ENCODE results near the gene HDGFL2. TPM values are rescaled to one million over a fixed set of nuclear protein-coding genes. Genes with fewer than 3 reads are reported as not detected.

HDGFL2 gene
- polyA plus RNA-seq, 1 experiment: 23.5 TPM

GRCh38 chr19:4533334-4533733 is 61.2 kb downstream of the HDGFL2 start:
- TF ChIP-seq, protein P1, sequence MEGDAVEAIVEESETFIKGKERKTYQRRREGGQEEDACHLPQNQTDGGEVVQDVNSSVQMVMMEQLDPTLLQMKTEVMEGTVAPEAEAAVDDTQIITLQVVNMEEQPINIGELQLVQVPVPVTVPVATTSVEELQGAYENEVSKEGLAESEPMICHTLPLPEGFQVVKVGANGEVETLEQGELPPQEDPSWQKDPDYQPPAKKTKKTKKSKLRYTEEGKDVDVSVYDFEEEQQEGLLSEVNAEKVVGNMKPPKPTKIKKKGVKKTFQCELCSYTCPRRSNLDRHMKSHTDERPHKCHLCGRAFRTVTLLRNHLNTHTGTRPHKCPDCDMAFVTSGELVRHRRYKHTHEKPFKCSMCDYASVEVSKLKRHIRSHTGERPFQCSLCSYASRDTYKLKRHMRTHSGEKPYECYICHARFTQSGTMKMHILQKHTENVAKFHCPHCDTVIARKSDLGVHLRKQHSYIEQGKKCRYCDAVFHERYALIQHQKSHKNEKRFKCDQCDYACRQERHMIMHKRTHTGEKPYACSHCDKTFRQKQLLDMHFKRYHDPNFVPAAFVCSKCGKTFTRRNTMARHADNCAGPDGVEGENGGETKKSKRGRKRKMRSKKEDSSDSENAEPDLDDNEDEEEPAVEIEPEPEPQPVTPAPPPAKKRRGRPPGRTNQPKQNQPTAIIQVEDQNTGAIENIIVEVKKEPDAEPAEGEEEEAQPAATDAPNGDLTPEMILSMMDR (IDR thresholded peaks at IDR 0.05; ENCODE audit: low read depth, low read length): no peak
- H3K27me3 ChIP-seq (ENCODE audit: control insufficient read depth, insufficient read depth, low read length): peaks cover 25% of the 10 kb centered on the region
- no peak overlapping the region for H3K4me3 ChIP-seq (ENCODE audit: low read depth, low read length)
- CTCF ChIA-PET: no interaction called here
- no peaks in the 10 kb centered on the region; the same call in 1 of the 2 replicates for H3K9me3 ChIP-seq (ENCODE audit: control insufficient read depth, insufficient read depth, low read length)
- POLR2A ChIA-PET: no interaction called here
- DNase-seq (ENCODE audit: low read depth, low spot score): no peak
- H3K27ac ChIP-seq (ENCODE audit: low read depth, low read length): no peak overlapping the region

GRCh38 chr19:4533835-4534424 is 61.8 kb downstream of the HDGFL2 start:
- Histone ChIP-seq H3K9me3 (ENCODE audit: control insufficient read depth, insufficient read depth, low read length) (no peaks in the 10 kb centered on the region; the same call in 1 of the 2 replicates), H3K4me3 (ENCODE audit: low read depth, low read length) (no peak overlapping the region), H3K27me3 (ENCODE audit: control insufficient read depth, insufficient read depth, low read length) (peaks cover 27% of the 10 kb centered on the region), H3K27ac (ENCODE audit: low read depth, low read length) (no peak overlapping the region)
- CTCF ChIA-PET: interaction anchor here (1.9 to 2.2 kb wide), 2 partner anchors 9 to 10 kb away, joined by 8 to 13 read pairs; no protein-coding TSS in a partner anchor
- TF ChIP-seq, protein P1 (IDR thresholded peaks at IDR 0.05; ENCODE audit: low read depth, low read length): no peak
- POLR2A ChIA-PET: interaction anchor here (1.9 kb wide), 1 partner anchor 100 kb away, joined by 4 read pairs; no protein-coding TSS in a partner anchor
- DNase-seq (ENCODE audit: low read depth, low spot score): no peak

DNA sequence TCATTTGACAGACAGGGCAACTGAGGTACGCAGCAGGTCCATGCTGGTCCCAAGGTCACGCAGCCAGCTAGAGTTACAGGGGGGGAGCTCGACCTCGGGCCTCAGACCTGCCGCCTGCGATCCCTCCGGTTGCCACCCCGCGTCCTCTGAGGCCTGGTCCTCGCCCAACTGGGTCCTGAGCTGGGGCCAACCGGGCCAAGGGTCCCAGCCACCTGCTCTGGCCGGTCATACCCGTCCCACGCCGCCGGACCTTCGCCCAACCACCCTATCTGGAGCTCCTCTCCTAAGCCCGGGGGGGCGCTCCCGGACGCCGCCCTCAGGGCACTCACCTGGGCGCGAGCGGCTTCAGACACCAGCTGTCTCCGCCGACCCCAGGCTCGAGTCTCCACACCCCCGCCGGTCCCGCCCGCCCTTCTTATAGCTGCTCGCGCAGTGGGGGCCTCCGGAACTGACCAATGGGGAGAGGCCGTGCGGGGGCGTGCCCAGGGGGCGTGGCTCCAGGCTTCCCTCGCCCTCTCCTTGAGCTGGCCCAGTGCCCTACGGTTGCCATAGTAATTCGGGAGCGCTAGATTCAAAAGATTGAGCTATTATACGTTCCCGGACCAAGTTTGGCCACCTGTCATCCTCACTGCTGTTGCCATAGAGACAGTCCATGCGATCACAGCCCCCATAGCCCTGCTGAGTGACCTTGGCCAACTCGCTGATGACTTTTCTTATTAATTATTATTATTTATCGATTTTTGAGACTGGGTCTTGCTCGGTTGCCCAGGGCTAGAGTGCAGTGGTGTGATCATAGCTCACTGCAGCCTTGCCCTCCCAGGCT is 63.0 kb downstream of the HDGFL2 start, which contains the start of gene PLIN5:
Gene PLIN5 (minus strand): TSS at position 389 of the 823 bp plus-strand sequence. CDS start 1,150 bp downstream, outside the sequence.
- ChIA-PET POLR2A (interaction anchor here (1.9 kb wide), 1 partner anchor 99 kb away, joined by 4 read pairs; no protein-coding TSS in a partner anchor), CTCF (interaction anchor here (1.1 to 2.2 kb wide), 3 partner anchors 9 to 12 kb away, joined by 3 to 13 read pairs (median 8); no protein-coding TSS in a partner anchor)
- H3K9me3 ChIP-seq (ENCODE audit: control insufficient read depth, insufficient read depth, low read length): no peaks in the 10 kb centered on the region; the same call in 1 of the 2 replicates
- peak within 1 kb of the TSS; percentile 2; the same call in 1 of the 2 replicates for H3K4me3 ChIP-seq (ENCODE audit: low read depth, low read length)
- TF ChIP-seq, protein P1 (IDR thresholded peaks at IDR 0.05; ENCODE audit: low read depth, low read length): no peak
- peaks cover 28% of the 10 kb centered on the region for H3K27me3 ChIP-seq (ENCODE audit: control insufficient read depth, insufficient read depth, low read length)
- no peak within 1 kb of the TSS for H3K27ac ChIP-seq (ENCODE audit: low read depth, low read length)
- DNase-seq (ENCODE audit: low read depth, low spot score): no peak

- DNase-seq (ENCODE audit: low read depth, low spot score): no peak
- no peak overlapping the region for H3K27ac ChIP-seq (ENCODE audit: low read depth, low read length)
- no peak overlapping the region for H3K4me3 ChIP-seq (ENCODE audit: low read depth, low read length)
- ChIA-PET CTCF (no interaction called here), POLR2A (interaction anchor here (0.5 kb wide), 1 partner anchor 25 kb away, joined by 3 read pairs; no protein-coding TSS in a partner anchor)
- peaks cover 25% of the 10 kb centered on the region for H3K27me3 ChIP-seq (ENCODE audit: control insufficient read depth, insufficient read depth, low read length)
- peaks cover 4% of the 10 kb centered on the region for H3K9me3 ChIP-seq (ENCODE audit: control insufficient read depth, insufficient read depth, low read length)
- TF ChIP-seq, protein P1 (IDR thresholded peaks at IDR 0.05; ENCODE audit: low read depth, low read length): no peak
Observed at GRCh38 chr19:4536798-4537197, 64.7 kb downstream of the HDGFL2 start.

Data from AG04450 (cell line).